H1 (cell line): ENCODE data around the gene TFDP1. TPM values are rescaled to one million over a fixed set of nuclear protein-coding genes. Genes with fewer than 3 reads are reported as not detected.

Experiments
- CTCF ChIA-PET: fragments of 300-600 bp; sonication (Branson Sonifier 250); formaldehyde crosslinking; loops from one replicate; lab custom pipeline; 2021; ENCODE audit not compliant: partially characterized antibody; lab: Charles Lee
- POLR2A ChIA-PET: fragments of 300-600 bp; sonication (Branson Sonifier 250); formaldehyde crosslinking; loops from one replicate; lab custom pipeline; 2021; ENCODE audit warnings: inconsistent platforms; ENCODE audit not compliant: partially characterized antibody; lab: Charles Lee
- DNase-seq, 2 experiments: peaks; one replicate each; pipeline versions ENCODE4 v3.0.0 to v3.0.0-alpha.2; 2010 to 2022; ENCODE audit warnings: low spot score in 2 of 2, low read depth in 1 of 2, mixed read lengths in 1 of 2
- FAIRE-seq: peaks from 2 replicates; lab custom pipeline; 2011; peaks lifted over from hg19 to GRCh38; lab: Jason Lieb, UNC
- H2AFZ ChIP-seq: 2 replicates; pipeline ENCODE4 v1.8.1; 2012; ENCODE audit warnings: low read length, inconsistent platforms
- H2AK5ac ChIP-seq: 2 replicates; pipeline ENCODE4 v1.6.1; 2013; ENCODE audit warnings: low read depth, low read length
- H2BK120ac ChIP-seq: replicated peaks from 2 replicates; pipeline ENCODE3; 2013; ENCODE audit warnings: low read depth, low read length, inconsistent platforms
- H2BK12ac ChIP-seq: 2 replicates; pipeline ENCODE4 v1.6.1; 2013; ENCODE audit warnings: low read depth, low read length
- H2BK15ac ChIP-seq: 2 replicates; pipeline ENCODE4 v1.6.1; 2013; ENCODE audit warnings: low read length
- H2BK20ac ChIP-seq: 2 replicates; pipeline ENCODE4 v1.6.1; 2013; ENCODE audit warnings: low read length
- H2BK5ac ChIP-seq: 2 replicates; pipeline ENCODE4 v1.6.1; 2013; ENCODE audit warnings: low read depth, low read length
- H3K14ac ChIP-seq: 2 replicates; pipeline ENCODE4 v1.6.1; 2013; ENCODE audit warnings: inconsistent platforms; ENCODE audit not compliant: insufficient read length
- H3K18ac ChIP-seq: 2 replicates; pipeline ENCODE4 v1.6.1; 2013; ENCODE audit warnings: low read length; ENCODE audit errors: extremely low read depth
- H3K23ac ChIP-seq: 2 replicates; pipeline ENCODE4 v1.6.1; 2013; ENCODE audit warnings: inconsistent platforms; ENCODE audit not compliant: insufficient read length
- H3K23me2 ChIP-seq: 2 replicates; pipeline ENCODE4 v1.6.1; 2013; ENCODE audit warnings: low read depth, low read length
- H3K27ac ChIP-seq: 2 replicates; pipeline ENCODE4 v1.6.1; 2011; ENCODE audit warnings: low read depth, low read length, inconsistent platforms
- H3K27me3 ChIP-seq, 4 experiments: replicated peaks in 1 of 4; 1 replicate in 1 of 4; 2 replicates in 3 of 4; pipeline versions ENCODE4 v1.6.1 to v1.8.1; 2011 to 2013; ENCODE audit warnings: low read length in 3 of 4, mild to moderate bottlenecking in 3 of 4, inconsistent platforms in 2 of 4, mixed read lengths in 2 of 4, moderate library complexity in 1 of 4; ENCODE audit not compliant: control insufficient read depth in 3 of 4, insufficient read depth in 3 of 4; ENCODE audit errors: extremely low read depth in 1 of 4
- H3K36me3 ChIP-seq, 4 experiments: 2 replicates each; pipeline versions ENCODE4 v1.6.1 to v1.8.1; 2011 to 2013; ENCODE audit warnings: mild to moderate bottlenecking in 4 of 4, low read length in 3 of 4, moderate library complexity in 2 of 4, control low read depth in 1 of 4, inconsistent platforms in 1 of 4; ENCODE audit not compliant: insufficient read depth in 4 of 4, control insufficient read depth in 2 of 4
- H3K4ac ChIP-seq: replicated peaks from 2 replicates; pipeline ENCODE3; 2013; ENCODE audit warnings: low read length, low read depth, mixed read lengths, inconsistent platforms; ENCODE audit not compliant: insufficient read length
- H3K4me1 ChIP-seq, 4 experiments: replicated peaks in 1 of 4; 1 replicate in 1 of 4; 2 replicates in 3 of 4; pipeline versions ENCODE4 v1.6.1 to v1.8.1; 2011 to 2013; ENCODE audit warnings: low read length in 3 of 4, inconsistent platforms in 2 of 4, mixed read lengths in 1 of 4; ENCODE audit not compliant: insufficient read depth in 4 of 4, control insufficient read depth in 3 of 4
- H3K4me2 ChIP-seq, 2 experiments: 2 replicates each; pipeline versions ENCODE4 v1.6.1 to v1.8.1; 2011 to 2013; ENCODE audit warnings: low read depth in 2 of 2, low read length in 2 of 2, control low read depth in 1 of 2, inconsistent platforms in 1 of 2, mild to moderate bottlenecking in 1 of 2; ENCODE audit not compliant: insufficient read depth in 1 of 2
- H3K4me3 ChIP-seq, 4 experiments: fragments of 200-600, 300-600 bp in 1 of 4; sonication (generic), shearing (Covaris generic), sonication (Bioruptor Twin) in 1 of 4; 2 replicates each; pipeline versions ENCODE4 v1.5.1 to v1.8.1; 2011 to 2016; ENCODE audit warnings: low read length in 4 of 4, low read depth in 3 of 4, control low read depth in 2 of 4, inconsistent platforms in 2 of 4, mild to moderate bottlenecking in 2 of 4, mixed read lengths in 1 of 4, moderate library complexity in 1 of 4; ENCODE audit not compliant: insufficient read depth in 2 of 4; ENCODE audit errors: extremely low read depth in 1 of 4
- H3K56ac ChIP-seq: replicated peaks from 2 replicates; pipeline ENCODE3; 2013; ENCODE audit warnings: low read depth, mild to moderate bottlenecking, mixed read lengths, low read length, inconsistent platforms; ENCODE audit not compliant: insufficient read length
- H3K79me1 ChIP-seq: 2 replicates; pipeline ENCODE4 v1.6.1; 2013; ENCODE audit warnings: low read depth, low read length, control low read depth
- H3K79me2 ChIP-seq, 2 experiments: 2 replicates each; pipeline versions ENCODE4 v1.6.1 to v1.8.1; 2012 to 2013; ENCODE audit warnings: low read length in 2 of 2, mild to moderate bottlenecking in 2 of 2, inconsistent platforms in 1 of 2; ENCODE audit not compliant: insufficient read depth in 2 of 2, control insufficient read depth in 1 of 2
- H3K9ac ChIP-seq, 4 experiments: replicated peaks in 1 of 4; 1 replicate in 1 of 4; 2 replicates in 3 of 4; pipeline versions ENCODE4 v1.6.1 to v1.8.1; 2011 to 2013; ENCODE audit warnings: low read depth in 3 of 4, low read length in 3 of 4, control low read depth in 2 of 4, mild to moderate bottlenecking in 2 of 4, moderate library complexity in 2 of 4, inconsistent platforms in 1 of 4; ENCODE audit errors: extremely low read depth in 1 of 4
- H3K9me3 ChIP-seq, 2 experiments: 2 replicates each; pipeline versions ENCODE4 v1.6.1 to v1.8.1; 2012 to 2013; ENCODE audit warnings: mild to moderate bottlenecking in 2 of 2, moderate library complexity in 2 of 2, control low read depth in 1 of 2, inconsistent platforms in 1 of 2, low read depth in 1 of 2, low read length in 1 of 2, mixed read lengths in 1 of 2; ENCODE audit not compliant: insufficient read depth in 2 of 2
- H4K20me1 ChIP-seq, 2 experiments: replicated peaks in 1 of 2; 2 replicates each; pipeline versions ENCODE3 to v1.8.1; 2011 to 2013; ENCODE audit warnings: inconsistent platforms in 2 of 2, low read length in 2 of 2, mild to moderate bottlenecking in 1 of 2; ENCODE audit not compliant: insufficient read depth in 2 of 2, control insufficient read depth in 1 of 2
- H4K5ac ChIP-seq: 2 replicates; pipeline ENCODE4 v1.6.1; 2013; ENCODE audit warnings: low read length, low read depth, mixed read lengths, inconsistent platforms; ENCODE audit not compliant: insufficient read length
- H4K8ac ChIP-seq: 2 replicates; pipeline ENCODE4 v1.8.0; 2013; ENCODE audit warnings: mild to moderate bottlenecking, moderate library complexity, low read length, inconsistent platforms; ENCODE audit not compliant: insufficient read depth; ENCODE audit errors: extremely low read depth
- H4K91ac ChIP-seq: replicated peaks from 2 replicates; pipeline ENCODE3; 2013; ENCODE audit warnings: low read length, mixed read lengths, inconsistent platforms; ENCODE audit not compliant: insufficient read length
- ASH2L ChIP-seq: fragments of 200-600, 300-600 bp; sonication (generic); IDR thresholded peaks from one replicate; pipeline ENCODE4 v1.7.1; 2017; ENCODE audit warnings: low read length
- CBX5 ChIP-seq: fragments of 300-800, 300-1000 bp; sonication (generic); IDR thresholded peaks from 2 replicates; pipeline ENCODE4 v1.7.1; 2016; ENCODE audit warnings: antibody characterized with exemption, low read length, low read depth
- CHD2 ChIP-seq: IDR thresholded peaks from 2 replicates; pipeline ENCODE4 v1.6.1; 2012; ENCODE audit warnings: low read length, improper control_type of control experiment
- EZH2 ChIP-seq: fragments of 200-600 bp; sonication (generic); IDR thresholded peaks from 2 replicates; pipeline ENCODE4 v1.7.1; 2012; ENCODE audit warnings: low read depth, mild to moderate bottlenecking, moderate library complexity, low read length, inconsistent platforms; ENCODE audit not compliant: severe bottlenecking
- FOSL1 ChIP-seq: IDR thresholded peaks from 2 replicates; pipeline ENCODE4 v1.6.1; 2011; ENCODE audit warnings: mild to moderate bottlenecking, low read depth, low read length, moderate library complexity; ENCODE audit not compliant: insufficient read depth
- KDM1A ChIP-seq: fragments of 200-600, 300-600 bp; sonication (generic); IDR thresholded peaks from 2 replicates; pipeline ENCODE4 v1.7.1; 2016; ENCODE audit warnings: mild to moderate bottlenecking, low read length, borderline replicate concordance
- POLR2A ChIP-seq, 2 experiments: IDR thresholded peaks; 1 replicate in 1 of 2; 2 replicates in 1 of 2; pipeline ENCODE4 v1.6.1; 2011; ENCODE audit warnings: low read depth in 2 of 2, low read length in 2 of 2, mild to moderate bottlenecking in 2 of 2; ENCODE audit errors: control extremely low read depth in 1 of 2
- SIX5 ChIP-seq: IDR thresholded peaks from 2 replicates; pipeline ENCODE4 v1.6.1; 2011; ENCODE audit warnings: mild to moderate bottlenecking, low read depth, low read length
- TBP ChIP-seq: IDR thresholded peaks from 2 replicates; pipeline ENCODE4 v1.6.1; 2011; ENCODE audit warnings: low read depth, low read length, improper control_type of control experiment
- TCF12 ChIP-seq: IDR thresholded peaks from 2 replicates; pipeline ENCODE4 v1.6.1; 2011; ENCODE audit warnings: low read depth, mild to moderate bottlenecking, low read length
- WGBS, 2 experiments: shearing (Covaris generic) in 1 of 2; methylation state at CpG; one replicate each; pipeline versions ENCODE4 v1.1.6 to v1.1.7; 2013 to 2015; ENCODE audit warnings: low lambda C conversion rate in 2 of 2, mixed read lengths in 2 of 2, inconsistent platforms in 1 of 2, low coverage in 1 of 2, missing lambda C conversion rate in 1 of 2; ENCODE audit not compliant: insufficient replicate concordance in 2 of 2, insufficient coverage in 1 of 2, insufficient read length in 1 of 2; ENCODE audit errors: extremely low coverage in 1 of 2, missing lambda C conversion rate in 1 of 2; 5-methylcytosine and 5-hydroxymethylcytosine counted together
- polyA plus RNA-seq, 7 experiments: library from polyadenylated mRNA; depleted of rRNA in 3 of 7; stranded (reverse) in 5 of 7; unstranded in 2 of 7; fragments of >200 nt in 5 of 7; fragments of 200-250 nt in 2 of 7; gene quantifications; 1 replicate in 5 of 7; 2 replicates in 1 of 7; 4 replicates in 1 of 7; pipeline versions ENCODE4 v1.2.1 to v1.2.3, GENCODE V29; 2011 to 2013; ENCODE audit warnings: missing spikeins in 2 of 7, mixed read lengths in 2 of 7
- total RNA-seq: library from RNA; stranded (reverse); fragmentation: NEBNext Ultra II Directional; extraction: Animal tissue kit (Norgen Biotek cat#: 25700); gene quantifications from 2 replicates; pipeline ENCODE4 v1.2.1, GENCODE V29; 2021

Gene TFDP1
- total and polyA plus RNA-seq, 2 of the 8 experiments (the other 6 are each of a cell fraction or from before 2014, with no cell fraction given): 43.6 to 81.9 TPM

GRCh38 chr13:113585896-113586295 lies 1.3 kb downstream of the TFDP1 start:
- H3K23ac ChIP-seq: no peak overlapping the region
- no peak overlapping the region for H2AK5ac ChIP-seq
- no peak overlapping the region for H2BK12ac ChIP-seq
- no peak overlapping the region for H3K14ac ChIP-seq
- H3K9ac ChIP-seq: no peak overlapping the region
- no peak overlapping the region for H2BK15ac ChIP-seq
- H3K4me3 ChIP-seq: peak overlapping the region; percentile 43 to 80 (median 56); a peak in 7 of 8 replicates
- no peak overlapping the region for H2AFZ ChIP-seq
- H4K5ac ChIP-seq: no peak overlapping the region
- H2BK120ac ChIP-seq: no peak overlapping the region
- POLR2A ChIA-PET: interaction anchor here (0.9 kb wide), 1 partner anchor 726 kb away, joined by 3 read pairs; no protein-coding TSS in a partner anchor
- H2BK20ac ChIP-seq: no peak overlapping the region
- FAIRE-seq: no peak
- H4K20me1 ChIP-seq: peaks cover 5 to 22% of the 10 kb centered on the region in 2 experiments
- H3K27ac ChIP-seq: no peak overlapping the region
- peaks cover 0 to 26% (median 7%) of the 10 kb centered on the region in 4 experiments; a peak in 5 of 8 replicates for H3K36me3 ChIP-seq
- DNase-seq: peak in 1 of 2 experiments; percentile 38
- peak overlapping the region; percentile 70 to 72 for H3K4me2 ChIP-seq
- H3K9me3 ChIP-seq: no peaks in the 10 kb centered on the region
- H3K27me3 ChIP-seq: no peaks in the 10 kb centered on the region
- peak overlapping the region; percentile 53; the same call in 1 of the 2 replicates for H4K8ac ChIP-seq
- peaks cover 13% of the 10 kb centered on the region for H3K23me2 ChIP-seq
- TF ChIP-seq SIX5: no peak
- no peak for TF ChIP-seq CHD2
- no peak for TF ChIP-seq FOSL1
- TF ChIP-seq ASH2L: no peak
- TF ChIP-seq POLR2A (IDR thresholded peaks at IDR 0.05; ENCODE audit: control extremely low read depth in 1 of 2, low read depth in 2 of 2, low read length in 2 of 2): no peak
- no peak for TF ChIP-seq CBX5
- TF ChIP-seq KDM1A: no peak
- TF ChIP-seq TCF12: no peak
- no peak for TF ChIP-seq EZH2
- no peak for TF ChIP-seq TBP
- H3K56ac ChIP-seq: no peak overlapping the region
- CTCF ChIA-PET: interaction anchor here (1.1 kb wide), 1 partner anchor 26 kb away, joined by 3 read pairs; no protein-coding TSS in a partner anchor
- peaks cover 0 to 3% (median 1%) of the 10 kb centered on the region in 4 experiments; a peak in 1 of 7 replicates for H3K4me1 ChIP-seq
- no peak overlapping the region for H2BK5ac ChIP-seq
- H3K18ac ChIP-seq: no peak overlapping the region
- peaks cover 21% of the 10 kb centered on the region for H3K79me1 ChIP-seq
- WGBS, 2 experiments: 83% methylated on average over 9 of the region's 9 CpGs; no CpG with 5 or more reads in 1 of the 2 experiments
- peaks cover 17 to 49% of the 10 kb centered on the region in 2 experiments; a peak in 3 of 4 replicates for H3K79me2 ChIP-seq
- no peak overlapping the region for H4K91ac ChIP-seq
- H3K4ac ChIP-seq: no peak overlapping the region
